HG03139 (cell line): ENCODE data around the gene ATXN3.

Experiments used
- ATAC-seq: cut with Tn5 transposase; IDR thresholded peaks from one replicate; pipeline ENCODE4 v1.9.1; 2021; ENCODE audit not compliant: unreplicated experiment

ATXN3 gene

DNA sequence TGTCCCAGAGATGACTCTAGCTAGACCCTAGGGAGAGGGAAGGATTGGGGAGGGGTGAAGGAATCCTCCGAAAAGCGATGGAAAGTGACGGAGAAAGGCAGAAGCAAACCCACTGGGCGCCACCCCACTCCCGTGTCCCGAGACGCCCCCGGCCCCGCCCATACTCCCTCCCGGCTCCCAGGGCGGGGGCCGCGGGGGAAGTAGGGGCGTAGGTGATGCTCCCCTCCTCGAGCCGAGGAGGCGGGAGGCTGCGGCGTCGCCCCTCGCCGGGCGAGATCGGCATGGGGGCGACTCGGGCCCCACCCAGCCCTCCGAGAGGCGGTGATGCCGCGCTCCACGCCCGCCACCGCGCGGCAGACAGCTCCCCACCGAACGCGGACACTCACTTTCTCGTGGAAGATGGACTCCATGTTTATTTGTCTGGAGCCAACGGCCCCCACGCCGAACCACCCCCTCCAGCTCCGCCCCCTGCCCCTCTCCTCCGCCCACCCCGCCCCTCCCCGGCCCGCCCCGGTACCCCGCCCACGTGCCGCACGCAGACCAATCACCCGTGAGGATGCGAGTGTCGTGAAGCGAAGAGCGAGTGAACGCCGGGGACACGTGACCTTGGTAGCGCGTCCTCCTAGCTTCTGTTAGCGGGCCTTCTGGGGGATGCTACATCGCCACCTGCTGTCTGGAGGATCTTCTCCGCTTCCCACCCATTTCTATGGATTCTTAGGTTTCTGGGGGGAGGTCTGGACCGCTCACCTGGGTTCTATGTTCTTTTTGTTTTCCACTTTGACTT, at the start of gene ATXN3:
TSS of gene ATXN3 (minus strand) at position 440 of the 784 bp plus-strand sequence. CDS start at position 410, 30 bp downstream.
- ATAC-seq: peak; percentile 92

DNA sequence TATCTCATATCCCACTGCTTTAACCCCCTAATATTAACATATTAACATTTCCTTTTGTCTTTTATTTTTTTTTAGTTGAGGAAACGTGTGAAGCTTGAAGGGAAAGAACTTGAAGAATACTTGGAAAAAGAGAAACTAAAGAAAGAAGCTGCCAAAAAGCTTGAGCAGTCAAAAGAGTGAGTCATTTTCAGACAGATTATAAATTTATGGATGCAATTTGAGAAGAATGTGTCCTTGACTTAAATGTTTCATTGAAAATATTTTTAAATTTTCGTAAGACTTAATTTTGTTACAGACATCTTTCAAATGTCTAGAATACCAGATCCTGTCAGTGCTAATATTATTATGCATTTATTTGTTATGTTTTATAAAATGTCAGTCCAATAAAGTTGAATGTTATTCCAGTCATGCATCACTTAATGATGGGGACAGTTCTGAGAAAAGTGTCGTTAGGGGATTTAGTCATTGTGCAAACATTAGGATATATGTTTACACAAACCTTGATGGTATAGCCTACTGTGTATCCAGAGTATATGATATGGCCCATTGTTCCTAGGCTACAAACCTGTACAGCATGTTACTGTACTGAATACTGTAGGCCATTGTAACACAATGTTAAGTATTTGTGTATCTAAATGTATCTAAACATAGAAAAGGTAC, 48.0 kb upstream of the ATXN3 start:
- no peak for ATAC-seq

DNA sequence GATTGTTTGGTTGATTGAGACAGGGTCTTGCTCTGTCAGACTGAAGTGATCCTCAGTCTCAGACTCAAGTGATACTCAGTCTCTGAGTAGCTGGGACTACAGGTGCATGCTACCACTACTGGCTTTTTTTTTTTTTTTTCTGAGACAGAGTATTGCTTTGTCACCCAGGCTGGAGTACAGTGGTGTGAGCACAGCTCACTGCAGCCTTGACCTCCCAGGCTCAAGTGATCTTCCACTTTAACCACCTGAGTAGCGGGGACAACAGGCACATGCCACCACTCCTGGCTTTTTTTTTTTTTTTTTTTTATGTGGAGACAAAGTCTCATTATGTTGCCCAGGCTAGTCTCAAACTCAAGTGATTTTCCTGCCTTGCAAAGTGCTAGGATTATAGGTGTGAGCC, 47.2 kb upstream of the ATXN3 start:
- no peak for ATAC-seq

DNA sequence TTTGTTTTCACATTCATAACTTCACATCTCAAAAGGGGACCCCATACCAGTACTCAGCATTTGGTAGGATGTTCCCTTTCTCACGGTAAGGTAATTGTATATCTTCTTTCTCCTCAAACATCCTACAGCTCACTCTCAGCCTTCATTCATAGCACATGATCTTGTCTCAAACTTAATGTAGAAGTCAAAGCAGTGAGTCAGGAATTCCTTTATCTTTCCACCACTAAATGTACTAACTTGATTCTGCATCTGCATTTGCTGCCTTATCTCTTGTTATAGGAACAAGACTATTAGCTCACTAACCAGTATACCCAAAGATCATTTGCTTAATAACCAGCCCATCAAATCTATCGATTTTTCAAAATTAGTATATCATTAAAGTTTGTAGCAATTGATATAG, 38.3 kb upstream of the ATXN3 start:
- no peak for ATAC-seq

DNA sequence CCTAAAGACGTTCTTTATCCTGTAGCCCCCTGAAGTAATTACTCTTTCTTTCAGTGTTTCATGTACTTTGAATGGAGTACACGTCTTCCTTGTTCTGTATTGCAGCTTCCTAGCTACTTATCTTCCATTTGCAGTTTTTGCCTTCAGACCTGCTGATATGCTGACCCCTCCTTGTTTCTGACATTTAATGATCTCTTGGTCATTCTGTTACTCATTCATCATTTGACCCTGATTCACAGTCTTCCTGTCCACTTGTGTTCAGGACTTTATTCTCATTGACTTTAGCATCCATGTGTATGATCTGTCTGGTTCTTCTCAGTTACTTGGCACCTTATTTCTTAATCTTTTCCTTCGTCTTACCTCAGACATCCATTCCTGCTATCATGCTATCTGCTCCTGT, 37.6 kb upstream of the ATXN3 start:
- no peak for ATAC-seq

DNA sequence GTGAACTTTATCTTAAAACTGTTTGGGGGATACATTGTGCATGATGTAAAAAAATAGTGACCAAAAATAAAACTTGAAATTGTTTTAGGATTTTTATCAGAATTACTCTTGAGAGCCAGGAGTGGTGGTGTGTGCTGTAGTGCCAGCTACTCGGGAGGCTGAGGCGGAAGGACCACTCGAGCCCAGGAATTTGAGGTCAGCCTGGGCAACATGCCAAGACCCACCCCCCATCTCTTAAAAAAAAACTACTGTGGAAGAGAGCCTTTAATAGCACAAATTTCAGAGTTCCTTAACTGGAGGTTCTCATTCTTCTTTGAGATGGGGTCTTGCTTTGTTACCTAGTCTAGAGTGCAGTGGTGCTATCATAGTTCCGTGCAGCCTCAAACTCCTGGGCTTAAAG, 36.9 kb upstream of the ATXN3 start:
- ATAC-seq: no peak

DNA sequence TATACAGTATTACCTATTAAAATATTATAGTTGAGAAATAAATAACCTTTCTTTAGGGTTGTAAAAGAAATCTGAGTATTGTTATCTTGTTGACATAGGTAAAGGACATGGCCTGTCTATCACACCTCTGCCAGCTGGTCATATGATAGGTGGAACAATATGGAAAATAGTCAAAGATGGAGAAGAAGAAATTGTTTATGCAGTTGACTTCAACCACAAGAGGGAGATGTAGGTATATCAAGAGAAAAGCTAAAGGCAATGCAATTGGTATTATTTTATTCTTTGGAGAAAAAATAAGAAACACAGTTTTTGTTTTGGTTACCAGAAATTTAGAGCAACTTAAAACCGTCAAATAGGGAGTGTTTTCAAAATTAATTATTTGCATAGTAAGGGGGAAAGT, 28.9 kb upstream of the ATXN3 start:
- ATAC-seq: no peak

DNA sequence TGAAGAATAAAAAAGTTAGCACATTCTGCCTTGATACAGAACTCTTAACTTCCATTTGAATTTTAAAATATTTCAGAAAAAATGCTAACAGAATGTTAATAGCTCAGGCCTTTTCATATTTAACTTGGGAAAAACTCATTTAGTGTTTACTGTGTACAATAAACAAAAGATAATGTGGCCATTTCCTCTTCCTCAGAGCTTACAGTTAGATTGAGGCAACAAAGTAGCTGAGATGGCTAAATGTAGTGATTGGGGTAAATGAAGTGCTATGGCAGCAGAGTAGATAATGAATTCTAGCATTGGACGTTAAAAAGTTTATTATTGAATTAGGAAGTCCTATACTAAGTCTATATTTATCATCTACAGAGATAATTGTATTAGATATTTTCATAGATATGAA, 28.1 kb upstream of the ATXN3 start:
- no peak for ATAC-seq

DNA sequence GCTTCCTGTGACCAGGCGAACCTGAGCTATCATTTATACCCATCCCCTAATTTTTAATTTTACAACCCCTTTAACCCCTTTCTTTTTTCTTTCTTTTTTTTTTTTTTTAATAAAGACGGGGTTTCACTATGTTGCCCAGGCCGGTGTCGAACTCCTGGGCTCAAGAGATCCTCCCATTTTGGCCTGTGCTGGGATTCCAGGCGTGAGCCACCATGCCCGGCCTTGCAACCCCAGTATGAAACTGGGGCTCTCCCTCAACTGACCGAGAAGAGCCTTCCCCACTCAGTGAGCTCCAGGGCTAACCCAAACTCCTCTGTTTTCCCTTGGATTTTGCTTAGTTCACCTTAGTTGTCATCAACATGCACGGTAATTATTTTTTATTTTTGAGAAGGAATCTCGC, 16.4 kb upstream of the ATXN3 start:
- no peak for ATAC-seq

DNA sequence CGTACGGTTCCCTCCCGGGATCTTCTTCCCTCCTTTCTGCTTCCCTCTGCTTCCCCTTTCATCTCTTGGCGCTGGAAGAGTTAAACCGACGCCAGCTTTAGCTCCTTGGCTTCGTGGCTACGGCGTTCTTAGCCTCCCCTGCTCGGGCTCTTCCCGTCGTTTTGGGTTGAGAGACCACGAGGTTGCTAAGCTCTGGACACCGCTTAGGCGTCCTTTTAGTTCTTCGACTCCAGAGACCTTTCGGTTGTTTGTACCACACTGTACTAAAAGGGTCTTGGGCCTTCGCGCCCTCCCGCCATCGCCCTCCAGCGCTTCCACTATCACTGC, 15.9 kb upstream of the ATXN3 start:
- no peak for ATAC-seq

DNA sequence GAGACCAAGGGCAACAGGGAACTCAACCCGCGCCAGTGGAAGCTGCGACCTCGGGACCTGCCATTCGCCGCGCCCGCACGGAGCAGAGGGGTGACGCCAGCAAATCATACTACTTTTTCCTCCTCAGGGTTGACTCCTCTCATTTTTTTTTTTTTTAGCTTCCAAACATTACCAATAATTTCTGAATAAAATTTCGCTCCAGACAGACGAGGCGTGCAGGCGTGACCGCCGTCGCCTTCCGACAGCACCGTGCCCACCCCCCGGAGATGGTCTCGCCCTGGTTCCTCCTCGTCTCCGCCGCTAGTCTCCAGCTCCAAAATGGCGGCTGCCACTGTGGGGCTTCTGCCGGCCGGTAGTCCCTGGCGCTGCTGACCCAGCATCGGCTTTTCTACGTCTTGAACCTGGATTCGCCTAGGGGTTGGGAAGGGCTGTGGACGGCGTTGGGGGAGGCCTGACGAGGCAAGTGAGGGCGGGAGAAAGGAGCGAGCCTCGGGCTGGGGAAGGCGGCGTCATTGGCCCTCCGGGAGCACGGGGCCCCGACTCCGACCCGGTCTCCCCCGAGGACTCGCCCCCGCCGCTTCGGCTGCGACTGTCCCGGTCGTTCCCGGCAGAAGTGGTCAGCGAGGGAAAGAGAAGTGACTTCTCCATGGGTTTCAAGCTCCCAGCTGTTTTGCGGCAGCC, 15.4 kb upstream of the ATXN3 start, which contains the start of the genes CPSF2 and NDUFB1:
TSS of gene CPSF2 (plus strand) at position 300 of the 681 bp plus-strand sequence. CDS start 9,016 bp downstream, outside the sequence.
TSS of gene NDUFB1 (minus strand) at position 37 of the 681 bp plus-strand sequence. CDS start 4,069 bp downstream, outside the sequence.
- ATAC-seq: peak; percentile 76

DNA sequence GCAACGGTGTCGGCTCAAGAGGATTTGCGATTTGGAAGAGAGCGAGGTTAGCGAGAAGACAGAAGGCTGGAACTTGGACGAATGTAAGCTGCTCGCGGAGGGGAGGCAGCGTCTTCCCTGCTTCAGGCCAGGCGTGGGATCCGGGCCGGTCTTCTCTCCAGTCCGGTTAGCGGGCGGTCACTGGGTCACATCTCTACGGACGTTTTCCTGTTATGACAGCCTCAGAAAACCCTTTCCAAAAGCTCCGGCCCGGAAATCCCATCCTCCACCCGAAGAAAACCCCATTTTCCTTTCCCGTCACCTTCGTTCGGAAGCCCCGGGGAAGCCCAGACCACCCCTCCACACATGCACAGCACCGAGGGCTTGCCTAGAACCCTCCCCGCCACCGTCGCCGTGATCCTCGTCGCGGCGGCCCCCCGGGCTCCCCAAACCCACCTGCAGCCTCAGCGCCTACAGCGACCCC, 14.9 kb upstream of the ATXN3 start:
- no peak for ATAC-seq

DNA sequence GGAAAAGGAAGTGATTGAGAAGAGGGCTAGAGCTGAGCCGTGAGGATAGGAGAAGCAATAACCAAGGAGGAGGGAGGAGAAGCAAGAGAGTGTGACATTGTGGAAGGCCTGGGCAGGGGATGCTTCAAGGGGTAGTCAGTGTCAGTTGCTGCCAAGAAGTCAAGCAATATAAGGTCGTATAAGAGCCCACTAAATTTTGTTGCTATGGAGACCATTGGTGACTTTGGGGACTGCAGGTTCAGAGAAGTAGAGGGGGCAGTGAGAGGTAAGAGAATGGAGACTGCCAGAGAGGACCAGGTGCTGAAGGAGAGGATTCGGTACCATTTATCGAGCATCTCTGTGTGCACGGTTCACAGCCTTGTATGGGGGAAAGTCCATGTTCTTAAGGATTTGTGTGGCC, 3.1 kb upstream of the ATXN3 start:
- no peak for ATAC-seq

DNA sequence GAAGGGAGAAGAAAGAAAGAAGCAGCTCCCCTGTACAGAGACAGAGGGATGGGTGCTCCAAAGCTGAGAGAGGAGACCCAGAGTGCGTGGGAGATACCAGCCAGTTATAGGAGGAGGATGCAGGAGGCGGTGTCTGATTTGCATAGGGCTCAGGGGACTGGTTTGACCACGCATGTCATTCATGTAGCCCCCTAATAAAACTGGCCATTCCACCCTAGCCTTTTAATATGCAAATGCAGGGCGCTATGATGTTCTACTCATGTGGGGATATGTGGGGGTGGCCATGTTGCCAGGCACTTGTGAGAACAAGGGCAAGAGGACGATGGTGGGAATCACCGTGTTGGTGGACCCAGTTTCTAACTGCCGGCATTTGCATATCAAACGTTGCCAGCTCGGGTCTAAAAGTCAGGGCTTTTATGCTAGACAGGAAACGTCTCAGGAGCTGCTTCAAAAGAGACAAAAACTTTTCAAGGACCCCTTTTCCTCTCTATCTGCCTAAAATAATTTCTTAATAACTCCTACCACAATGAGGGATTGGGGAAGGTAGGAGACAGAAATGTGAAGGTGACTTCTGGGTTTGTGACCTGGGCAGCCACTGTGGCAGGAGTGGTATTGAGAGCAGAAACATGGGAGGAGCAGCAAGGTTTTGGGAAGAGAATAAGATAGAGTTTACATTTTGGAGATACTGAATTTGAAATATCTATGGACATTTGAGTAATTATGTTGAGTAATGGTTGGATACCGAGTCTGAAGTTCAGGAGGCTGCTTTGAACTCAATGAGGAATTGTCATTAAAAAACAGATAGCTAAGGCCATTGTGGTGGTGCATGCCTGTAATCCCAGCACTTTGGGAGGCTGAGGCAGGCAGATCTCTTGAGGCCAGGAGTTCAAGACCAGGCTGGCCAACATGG, 2.2 kb upstream of the ATXN3 start:
- ATAC-seq: no peak

DNA sequence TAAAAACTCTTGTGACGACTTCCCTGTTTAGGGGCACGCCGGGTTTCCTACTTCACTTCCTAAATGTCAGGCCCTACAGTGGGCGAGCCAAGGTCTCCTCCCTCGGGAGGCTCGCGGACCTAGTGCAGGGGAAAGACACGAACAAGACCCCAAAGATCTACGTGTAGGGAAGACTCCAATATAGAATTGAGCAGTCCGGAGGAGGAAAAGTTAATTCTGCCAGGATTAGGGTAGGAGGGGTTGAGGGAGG, 564 bp downstream of the ATXN3 start:
- peak; percentile 5 for ATAC-seq

DNA sequence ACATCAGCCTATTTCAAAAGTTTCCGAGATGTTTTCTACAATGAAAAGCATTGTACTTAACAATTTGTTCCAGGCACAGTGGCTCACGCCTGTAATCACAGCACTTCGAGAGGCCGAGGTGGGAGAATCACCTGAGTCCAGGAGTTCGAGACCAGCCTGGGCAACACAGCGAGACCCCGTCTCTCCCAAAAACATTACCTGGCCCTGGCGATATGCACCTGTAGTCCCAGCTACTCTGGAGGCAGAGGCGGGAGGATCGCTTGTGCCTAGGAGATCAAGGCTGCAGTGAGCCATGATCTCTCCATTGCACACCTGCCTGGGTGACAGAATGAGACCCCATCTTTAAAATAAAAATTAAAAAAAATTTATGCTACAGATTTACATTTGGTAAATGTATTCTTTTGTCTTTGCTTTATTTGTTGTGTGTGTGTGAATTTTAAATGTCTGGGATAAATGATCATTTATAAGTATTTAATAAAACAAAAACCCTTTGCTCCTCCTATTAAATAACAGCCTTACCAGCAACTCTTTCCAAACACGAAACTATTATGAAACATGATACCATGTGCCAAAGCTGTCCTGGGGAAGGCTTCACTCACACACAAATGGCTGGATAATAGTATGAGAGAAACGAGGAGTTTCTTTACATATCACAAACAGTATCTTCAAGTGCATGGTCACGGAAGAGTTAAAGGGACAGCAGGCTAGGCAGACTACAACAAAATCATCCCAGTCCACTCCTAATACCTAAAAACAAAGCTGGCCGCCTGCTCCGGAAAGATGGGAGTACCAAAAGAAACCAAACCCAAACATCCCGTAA, 1.1 kb downstream of the ATXN3 start:
- no peak for ATAC-seq

DNA sequence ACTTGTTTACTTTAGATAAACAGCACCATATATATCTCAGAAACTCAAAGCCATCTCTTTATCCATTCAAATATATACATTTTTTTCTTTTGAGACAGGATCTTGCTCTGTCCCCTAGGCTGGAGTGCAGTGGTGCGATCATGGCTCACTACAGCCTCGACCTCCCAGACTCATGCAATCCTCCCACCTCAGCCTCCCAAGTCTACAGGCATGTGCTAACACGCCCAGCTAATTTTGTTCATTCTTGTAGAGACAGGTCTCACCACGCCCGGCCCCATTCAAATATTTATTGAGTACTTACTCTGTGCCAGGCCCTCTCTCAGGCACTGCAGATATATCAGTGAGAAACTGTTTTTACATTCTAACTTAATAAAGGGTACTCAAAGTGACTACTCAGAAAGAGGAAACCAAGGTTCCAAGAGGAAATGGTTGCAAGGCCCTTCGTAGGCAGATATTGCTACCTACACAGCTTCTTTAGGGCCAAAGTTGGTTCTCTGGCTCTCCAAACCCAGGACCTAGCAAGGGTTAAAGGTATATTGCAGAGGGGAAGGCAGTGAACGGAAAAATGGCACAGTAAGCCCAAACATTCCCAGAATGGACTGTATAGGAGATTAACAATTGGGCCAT, 2.9 kb downstream of the ATXN3 start:
- no peak for ATAC-seq

DNA sequence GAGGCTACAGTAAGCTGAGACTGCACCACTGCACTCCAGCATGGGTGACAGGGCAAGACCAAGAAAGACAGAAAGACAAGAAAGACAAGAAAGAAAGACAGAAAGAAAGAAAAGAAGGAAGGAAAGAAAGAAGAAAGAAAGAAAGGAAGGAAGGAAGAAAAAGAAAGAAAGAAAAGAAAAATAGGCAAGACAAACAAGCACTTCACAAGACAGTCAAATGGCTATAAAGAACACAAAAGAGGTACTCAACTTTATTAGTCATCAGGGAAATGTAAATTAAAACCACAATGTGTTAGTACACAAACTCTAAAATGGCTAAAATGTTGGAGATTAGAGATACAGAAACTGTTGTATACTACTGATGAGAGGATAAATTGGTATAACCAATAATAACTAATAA, 6.6 kb downstream of the ATXN3 start:
- ATAC-seq: no peak

DNA sequence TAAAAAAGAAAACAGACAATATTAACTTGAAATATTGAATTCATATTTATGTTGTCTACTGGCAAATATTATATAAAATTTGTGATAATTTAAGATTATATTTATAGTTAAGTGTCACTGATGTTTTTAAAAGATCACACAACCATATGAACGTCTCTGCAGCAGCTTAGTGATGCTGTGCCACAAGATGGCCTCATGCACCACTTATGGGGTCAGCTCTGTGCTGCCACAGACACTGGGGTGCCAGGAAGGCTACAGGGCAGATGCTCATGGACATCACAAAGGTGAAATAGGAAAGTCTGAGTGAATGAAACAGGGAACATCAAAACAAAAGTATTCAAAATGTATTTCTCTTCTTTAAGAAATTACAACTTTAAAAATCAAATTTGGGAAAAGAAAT, 13.1 kb downstream of the ATXN3 start:
- no peak for ATAC-seq

DNA sequence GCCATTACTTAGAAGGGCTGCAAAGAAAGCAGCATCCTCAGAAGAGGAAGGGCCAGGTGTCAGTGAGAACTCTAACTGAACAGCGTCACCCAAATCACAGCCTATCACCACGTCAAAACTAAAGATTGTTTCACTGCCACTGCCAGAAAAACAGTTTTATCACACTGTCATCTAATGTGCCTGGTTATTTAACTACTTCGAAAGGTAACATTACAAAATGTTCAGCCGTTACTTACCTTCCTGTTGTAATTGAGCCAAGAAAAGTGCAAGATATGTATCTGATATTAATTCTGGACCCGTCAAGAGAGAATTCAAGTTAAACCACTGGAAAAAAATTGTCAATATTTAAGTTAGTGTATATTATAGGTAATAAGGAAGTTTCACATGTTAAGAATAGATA, 17.9 kb downstream of the ATXN3 start:
- no peak for ATAC-seq
